ENCODE data around the gene VPS37C. TPM values are rescaled to one million over a fixed set of nuclear protein-coding genes. Genes with fewer than 3 reads are reported as not detected.
A peak's percentile ranks its signal among the peaks of the same experiment; 100 is the strongest.

Gene VPS37C
- total RNA-seq, 3 donors from 2014 or later (not counting 1 experiment from before 2014, with no cell fraction given) = 6.4 to 6.9 (median 6.5) TPM

GRCh38 chr11:61123775-61124571, 37.3 kb downstream of the VPS37C start:
- no peaks in the 10 kb centered on the region for H3K27me3 ChIP-seq (ENCODE audit: control insufficient read depth, insufficient read depth, low read length)
- no peaks in the 10 kb centered on the region for H3K36me3 ChIP-seq (ENCODE audit: control insufficient read depth, insufficient read depth, low read length)
- Mint-ChIP-seq H3K27ac (peak overlapping the region in 1 of 2 donors; percentile 55), H3K27me3 (ENCODE audit: low read depth in 2 of 2) (peaks cover 5 to 7% of the 10 kb centered on the region in 2 donors), H3K4me1 (peaks cover 20 to 32% of the 10 kb centered on the region in 2 donors), H3K9me3 (no peaks in the 10 kb centered on the region), H3K4me3 (peak overlapping the region; percentile 28), H3K36me3 (no peaks in the 10 kb centered on the region)
- 32% methylated on average over 13 of the region's 13 CpGs for WGBS (ENCODE audit: insufficient coverage)
- no peaks in the 10 kb centered on the region for H3K9me3 ChIP-seq (ENCODE audit: control insufficient read depth, insufficient read depth, low read length)
- H3K4me1 ChIP-seq (ENCODE audit: control insufficient read depth, insufficient read depth, low read length) = peaks cover 37% of the 10 kb centered on the region
- TF ChIP-seq, protein P1, sequence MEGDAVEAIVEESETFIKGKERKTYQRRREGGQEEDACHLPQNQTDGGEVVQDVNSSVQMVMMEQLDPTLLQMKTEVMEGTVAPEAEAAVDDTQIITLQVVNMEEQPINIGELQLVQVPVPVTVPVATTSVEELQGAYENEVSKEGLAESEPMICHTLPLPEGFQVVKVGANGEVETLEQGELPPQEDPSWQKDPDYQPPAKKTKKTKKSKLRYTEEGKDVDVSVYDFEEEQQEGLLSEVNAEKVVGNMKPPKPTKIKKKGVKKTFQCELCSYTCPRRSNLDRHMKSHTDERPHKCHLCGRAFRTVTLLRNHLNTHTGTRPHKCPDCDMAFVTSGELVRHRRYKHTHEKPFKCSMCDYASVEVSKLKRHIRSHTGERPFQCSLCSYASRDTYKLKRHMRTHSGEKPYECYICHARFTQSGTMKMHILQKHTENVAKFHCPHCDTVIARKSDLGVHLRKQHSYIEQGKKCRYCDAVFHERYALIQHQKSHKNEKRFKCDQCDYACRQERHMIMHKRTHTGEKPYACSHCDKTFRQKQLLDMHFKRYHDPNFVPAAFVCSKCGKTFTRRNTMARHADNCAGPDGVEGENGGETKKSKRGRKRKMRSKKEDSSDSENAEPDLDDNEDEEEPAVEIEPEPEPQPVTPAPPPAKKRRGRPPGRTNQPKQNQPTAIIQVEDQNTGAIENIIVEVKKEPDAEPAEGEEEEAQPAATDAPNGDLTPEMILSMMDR (IDR thresholded peaks at IDR 0.05) = no peak
- H3K4me3 ChIP-seq (ENCODE audit: low read length) = no peak overlapping the region
- intact Hi-C loops (cut with micrococcal nuclease) = no loop called here
- no peak overlapping the region for H3K27ac ChIP-seq (ENCODE audit: low read length)
- DNase-seq (peak; percentile 31 to 35), ATAC-seq (peak; percentile 63 to 92 (median 80))

GRCh38 chr11:61122761-61123160, 38.5 kb downstream of the VPS37C start:
- TF ChIP-seq, protein P1 (IDR thresholded peaks at IDR 0.05) = no peak
- 96% methylated on average over 13 of the region's 13 CpGs for WGBS (ENCODE audit: insufficient coverage)
- H3K27me3 ChIP-seq (ENCODE audit: control insufficient read depth, insufficient read depth, low read length) = no peaks in the 10 kb centered on the region
- no peak overlapping the region for H3K4me3 Mint-ChIP-seq
- H3K4me1 Mint-ChIP-seq = peaks cover 20 to 32% of the 10 kb centered on the region in 2 donors
- ATAC-seq (no peak), DNase-seq (no peak)
- no peak overlapping the region for H3K27ac Mint-ChIP-seq
- no peak overlapping the region for H3K27ac ChIP-seq (ENCODE audit: low read length)
- no peaks in the 10 kb centered on the region for H3K9me3 ChIP-seq (ENCODE audit: control insufficient read depth, insufficient read depth, low read length)
- no peaks in the 10 kb centered on the region for H3K36me3 ChIP-seq (ENCODE audit: control insufficient read depth, insufficient read depth, low read length)
- peaks cover 5 to 7% of the 10 kb centered on the region in 2 donors for H3K27me3 Mint-ChIP-seq (ENCODE audit: low read depth in 2 of 2)
- intact Hi-C loops (cut with micrococcal nuclease) = no loop called here
- H3K9me3 Mint-ChIP-seq = no peaks in the 10 kb centered on the region
- no peaks in the 10 kb centered on the region for H3K36me3 Mint-ChIP-seq
- H3K4me3 ChIP-seq (ENCODE audit: low read length) = no peak overlapping the region
- H3K4me1 ChIP-seq (ENCODE audit: control insufficient read depth, insufficient read depth, low read length) = peaks cover 37% of the 10 kb centered on the region

GRCh38 chr11:61121917-61122316, 39.3 kb downstream of the VPS37C start:
- Histone ChIP-seq H3K27ac (ENCODE audit: low read length) (no peak overlapping the region), H3K4me1 (ENCODE audit: control insufficient read depth, insufficient read depth, low read length) (peaks cover 37% of the 10 kb centered on the region), H3K27me3 (ENCODE audit: control insufficient read depth, insufficient read depth, low read length) (no peaks in the 10 kb centered on the region), H3K36me3 (ENCODE audit: control insufficient read depth, insufficient read depth, low read length) (no peaks in the 10 kb centered on the region), H3K4me3 (ENCODE audit: low read length) (no peak overlapping the region), H3K9me3 (ENCODE audit: control insufficient read depth, insufficient read depth, low read length) (no peaks in the 10 kb centered on the region)
- Mint-ChIP-seq H3K27ac (no peak overlapping the region), H3K4me1 (peaks cover 20 to 32% of the 10 kb centered on the region in 2 donors), H3K36me3 (no peaks in the 10 kb centered on the region), H3K4me3 (no peak overlapping the region), H3K27me3 (ENCODE audit: low read depth in 2 of 2) (peaks cover 5 to 7% of the 10 kb centered on the region in 2 donors), H3K9me3 (no peaks in the 10 kb centered on the region)
- 97% methylated on average over 2 of the region's 2 CpGs for WGBS (ENCODE audit: insufficient coverage)
- TF ChIP-seq, protein P1 (IDR thresholded peaks at IDR 0.05) = no peak
- DNase-seq (no peak), ATAC-seq (no peak)
- intact Hi-C loops (cut with micrococcal nuclease) = no loop called here
